NT2/D1 (cell line): ENCODE data around the gene CELF4.
A peak's percentile ranks its signal among the peaks of the same experiment; 100 is the strongest.

Source experiments
- DNase-seq: peaks from one replicate; pipeline ENCODE4 v3.0.0-alpha.2; 2011; ENCODE audit warnings: low read depth, low spot score
- H3K27me3 ChIP-seq: 2 replicates; pipeline ENCODE4 v1.6.0; 2011; ENCODE audit warnings: mild to moderate bottlenecking; ENCODE audit not compliant: insufficient read length, insufficient read depth
- H3K36me3 ChIP-seq: 2 replicates; pipeline ENCODE4 v1.6.1; 2011; ENCODE audit warnings: mild to moderate bottlenecking, low read length, mixed read lengths; ENCODE audit not compliant: insufficient read depth, insufficient read length
- H3K4me1 ChIP-seq: 2 replicates; pipeline ENCODE4 v1.5.1; 2011; ENCODE audit not compliant: insufficient read depth, insufficient read length
- H3K4me3 ChIP-seq: 2 replicates; pipeline ENCODE4 v1.5.1; 2011; ENCODE audit warnings: low read depth; ENCODE audit not compliant: insufficient read length
- H3K9ac ChIP-seq: 2 replicates; pipeline ENCODE4 v1.6.0; 2011; ENCODE audit warnings: low read depth; ENCODE audit not compliant: insufficient read length
- H3K9me3 ChIP-seq: 2 replicates; pipeline ENCODE4 v1.5.1; 2011; ENCODE audit warnings: mild to moderate bottlenecking, low read length; ENCODE audit not compliant: insufficient read depth
- SUZ12 ChIP-seq: IDR thresholded peaks from 2 replicates; pipeline ENCODE4 v1.6.1; 2011; ENCODE audit not compliant: insufficient read length, insufficient read depth; ENCODE audit errors: extremely low read depth
- YY1 ChIP-seq: IDR thresholded peaks from 2 replicates; pipeline ENCODE4 v1.6.1; 2011; ENCODE audit not compliant: insufficient read length, insufficient read depth
- ZNF274 ChIP-seq: IDR thresholded peaks from 2 replicates; pipeline ENCODE4 v1.6.1; 2011; ENCODE audit warnings: mild to moderate bottlenecking, low read depth, low read length

Gene CELF4

GRCh38 chr18:37529863-37530262 lies 35.7 kb downstream of the CELF4 start:
- H3K4me1 ChIP-seq: peaks cover 10% of the 10 kb centered on the region
- no peaks in the 10 kb centered on the region for H3K27me3 ChIP-seq
- TF ChIP-seq YY1: no peak
- TF ChIP-seq ZNF274: no peak
- no peak for TF ChIP-seq SUZ12
- no peak overlapping the region for H3K4me3 ChIP-seq
- no peaks in the 10 kb centered on the region for H3K36me3 ChIP-seq
- H3K9ac ChIP-seq: no peak overlapping the region
- no peaks in the 10 kb centered on the region for H3K9me3 ChIP-seq
- DNase-seq: no peak

GRCh38 chr18:37529296-37529695 lies 36.3 kb downstream of the CELF4 start:
- H3K4me3 ChIP-seq: no peak overlapping the region
- H3K27me3 ChIP-seq: peaks cover under 1% of the 10 kb centered on the region
- TF ChIP-seq ZNF274 (no peak), YY1 (no peak), SUZ12 (no peak)
- H3K9me3 ChIP-seq: no peaks in the 10 kb centered on the region
- H3K9ac ChIP-seq: no peak overlapping the region
- DNase-seq: no peak
- no peaks in the 10 kb centered on the region for H3K36me3 ChIP-seq
- H3K4me1 ChIP-seq: peaks cover 7% of the 10 kb centered on the region

GRCh38 chr18:37527395-37527794 lies 38.2 kb downstream of the CELF4 start:
- Histone ChIP-seq H3K9ac (no peak overlapping the region), H3K36me3 (no peaks in the 10 kb centered on the region), H3K9me3 (no peaks in the 10 kb centered on the region), H3K4me1 (peaks cover 5% of the 10 kb centered on the region), H3K27me3 (peaks cover 16% of the 10 kb centered on the region), H3K4me3 (no peak overlapping the region)
- TF ChIP-seq YY1 (no peak), SUZ12 (no peak), ZNF274 (no peak)
- no peak for DNase-seq

- H3K4me1 ChIP-seq: peaks cover 3% of the 10 kb centered on the region
- H3K36me3 ChIP-seq: no peaks in the 10 kb centered on the region
- H3K27me3 ChIP-seq: peaks cover 22% of the 10 kb centered on the region
- H3K4me3 ChIP-seq: no peak overlapping the region
- H3K9me3 ChIP-seq: no peaks in the 10 kb centered on the region
- no peak for TF ChIP-seq ZNF274
- no peak for DNase-seq
- no peak overlapping the region for H3K9ac ChIP-seq
These were observed 40.4 kb downstream of the CELF4 start for GRCh38 chr18:37525262-37525585.

- peaks cover 3% of the 10 kb centered on the region for H3K4me1 ChIP-seq
- no peak for TF ChIP-seq SUZ12
- peaks cover 22% of the 10 kb centered on the region for H3K27me3 ChIP-seq
- no peaks in the 10 kb centered on the region for H3K36me3 ChIP-seq
- no peaks in the 10 kb centered on the region for H3K9me3 ChIP-seq
- peak overlapping the region; percentile 18 for H3K4me3 ChIP-seq
- no peak overlapping the region for H3K9ac ChIP-seq
- no peak for DNase-seq
These were observed 40.9 kb downstream of the CELF4 start for GRCh38 chr18:37524498-37525261.

GRCh38 chr18:37524139-37524497 lies 41.5 kb downstream of the CELF4 start:
- Histone ChIP-seq H3K36me3 (no peaks in the 10 kb centered on the region), H3K4me3 (no peak overlapping the region), H3K9me3 (no peaks in the 10 kb centered on the region), H3K9ac (no peak overlapping the region), H3K27me3 (peaks cover 22% of the 10 kb centered on the region), H3K4me1 (peaks cover 3% of the 10 kb centered on the region)
- no peak for DNase-seq
- no peak for TF ChIP-seq YY1
- TF ChIP-seq SUZ12: no peak
- no peak for TF ChIP-seq ZNF274

- H3K36me3 ChIP-seq: no peaks in the 10 kb centered on the region
- peaks cover 3% of the 10 kb centered on the region for H3K4me1 ChIP-seq
- TF ChIP-seq YY1: no peak
- TF ChIP-seq ZNF274: no peak
- no peaks in the 10 kb centered on the region for H3K9me3 ChIP-seq
- H3K4me3 ChIP-seq: no peak overlapping the region
- no peak for DNase-seq
- no peak overlapping the region for H3K9ac ChIP-seq
- peaks cover 22% of the 10 kb centered on the region for H3K27me3 ChIP-seq
These were observed 43.8 kb downstream of the CELF4 start for GRCh38 chr18:37521510-37522465.
